Right ventricle myocardium superior (tissue), 1 donor: ENCODE measurements around the gene C4B. TPM values are rescaled to one million over a fixed set of nuclear protein-coding genes. Genes with fewer than 3 reads are reported as not detected.
"Not testable (repeated sequence)": the region's sequence is repeated elsewhere in the genome, so short reads cannot be mapped to it uniquely, and the experiment has no call there.

Experiments used
- ATAC-seq: fragments of 200-7000 bp; cut with Tn5 transposase; one replicate; pipeline ENCODE4 v1.9.1; 2020; ENCODE audit warnings: mild to moderate bottlenecking; ENCODE audit not compliant: poor library complexity
- DNase-seq: peaks from one replicate; pipeline ENCODE4 v3.0.0-alpha.2; 2020
- intact Hi-C: fragments of 100-400 bp; cut with DNase I; formaldehyde crosslinking; loops from one replicate; pipeline ENCODE4 v1.11.2; 2022
- total RNA-seq: library from RNA; stranded (reverse); fragmentation: NEBNext Ultra II Directional; extraction: Animal tissue kit (Norgen Biotek cat#: 25700); gene quantifications from one replicate; pipeline ENCODE4 v1.2.1, GENCODE V29; 2021
- donor health status: DM: no; HTN: yes; CAD: no; lungs with severe emphysema.

The C4B gene
- total RNA-seq, 1 donor from 2014 or later, result 58.3 TPM

DNA sequence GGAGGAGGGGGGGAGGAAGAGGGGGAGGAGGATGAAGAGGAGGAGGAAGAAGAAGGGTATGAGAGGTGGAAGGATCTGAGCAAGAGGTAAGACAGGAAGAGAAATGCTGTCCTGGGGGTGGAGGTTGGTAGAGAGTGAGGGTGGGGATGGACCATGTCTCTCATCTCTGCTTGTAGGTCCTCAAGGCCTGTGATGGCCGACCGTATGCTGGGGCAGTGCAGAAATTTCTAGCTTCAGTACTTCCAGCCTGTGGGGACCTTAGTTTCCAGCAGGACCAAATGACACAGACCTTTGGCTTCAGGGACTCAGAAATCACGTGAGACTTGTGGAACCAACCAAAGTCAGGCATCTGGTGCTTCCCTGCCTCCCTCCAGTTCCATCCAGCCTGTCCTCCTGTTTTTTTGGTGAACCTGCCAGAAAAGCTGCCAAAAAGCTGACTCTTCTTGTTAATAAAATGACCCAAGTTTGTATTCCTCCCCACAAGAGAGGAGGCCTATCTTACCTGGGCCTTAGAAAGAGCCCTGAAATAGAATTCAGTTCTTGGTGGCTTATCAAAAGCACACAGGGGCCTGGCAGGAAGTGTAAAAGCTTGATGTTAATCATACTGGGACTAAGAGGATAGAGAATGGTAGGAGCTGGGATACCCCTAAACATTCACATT is 35.2 kb upstream of the C4B start:
- intact Hi-C loops, result no loop called here
- DNase-seq, result no peak
- no peak for ATAC-seq

DNA sequence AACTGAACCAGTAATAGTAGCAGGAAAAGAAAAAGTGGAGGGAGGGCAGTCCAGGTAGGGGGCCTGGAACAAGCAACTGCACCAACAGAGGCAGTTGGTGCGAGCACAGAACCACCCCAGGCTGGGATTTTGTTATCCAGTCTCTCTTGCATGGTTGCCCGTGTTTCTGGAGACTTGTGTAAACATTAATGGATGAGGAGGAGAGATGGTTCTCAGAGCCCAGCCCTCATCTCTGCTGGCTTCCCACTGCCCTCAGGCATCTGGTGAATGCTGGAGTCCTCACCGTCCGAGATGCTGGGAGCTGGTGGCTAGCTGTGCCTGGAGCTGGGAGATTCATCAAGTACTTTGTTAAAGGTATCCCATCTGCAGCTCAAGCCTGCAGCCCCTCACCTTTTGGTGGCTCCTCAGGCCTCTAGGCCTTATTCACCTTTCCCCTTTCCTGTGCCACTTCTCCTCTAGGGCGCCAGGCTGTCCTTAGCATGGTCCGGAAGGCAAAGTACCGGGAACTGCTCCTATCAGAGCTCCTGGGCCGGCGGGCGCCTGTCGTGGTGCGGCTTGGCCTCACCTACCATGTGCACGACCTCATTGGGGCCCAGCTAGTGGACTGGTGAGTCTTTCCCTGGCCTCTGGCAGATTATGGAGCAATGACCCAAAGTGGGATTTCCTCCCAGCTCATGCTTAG is 34.3 kb upstream of the C4B start:
- intact Hi-C loops, ATAC-seq, DNase-seq: not testable (repeated sequence)

DNA sequence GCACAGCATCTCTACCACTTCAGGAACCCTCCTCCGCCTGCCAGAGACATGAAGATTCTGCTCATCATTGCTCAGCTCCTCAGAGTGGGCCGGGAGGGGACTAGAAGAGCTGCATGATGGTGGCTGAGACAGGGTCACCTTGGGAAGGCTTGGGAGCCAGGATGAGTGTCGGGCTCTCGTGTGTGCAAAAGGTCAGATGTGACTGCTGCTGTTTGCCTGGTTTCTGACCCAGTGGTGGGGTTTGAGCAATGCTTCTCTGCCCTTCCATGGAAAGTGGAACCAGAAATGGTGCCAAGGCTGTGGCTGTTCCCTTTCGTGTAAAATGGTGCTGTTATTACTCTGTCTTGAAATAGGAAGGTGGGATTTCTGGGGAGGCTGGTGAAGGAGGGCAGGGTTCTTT is 33.6 kb upstream of the C4B start:
- DNase-seq, ATAC-seq: not testable (repeated sequence)

DNA sequence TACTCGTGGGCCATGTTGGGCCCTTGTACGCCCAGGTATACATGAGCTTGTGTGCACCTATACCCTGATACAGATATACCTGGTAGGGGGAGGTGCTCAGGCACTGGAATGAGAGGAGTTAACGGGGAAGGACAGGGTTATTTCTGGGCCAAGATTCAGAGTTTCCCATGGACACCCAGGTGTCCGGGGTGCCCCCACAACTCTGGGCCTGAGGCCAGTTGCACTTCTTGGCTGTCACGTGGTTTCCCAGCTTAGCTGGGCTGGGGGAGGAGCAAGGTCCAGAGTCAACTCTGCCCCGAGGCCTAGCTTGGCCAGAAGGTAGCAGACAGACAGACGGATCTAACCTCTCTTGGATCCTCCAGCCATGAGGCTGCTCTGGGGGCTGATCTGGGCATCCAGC is 32.9 kb upstream of the C4B start, which contains the start of gene C4A:
Gene C4A, plus strand, starts transcription at position 314 of the 400 bp plus-strand sequence. Its CDS starts 51 bp downstream, at position 365.
- intact Hi-C loops, DNase-seq: not testable (repeated sequence)
- peak; percentile 87 for ATAC-seq

More for the DNA sequence above, 33.6 kb upstream of the C4B start:
- intact Hi-C loops, result not testable (repeated sequence)

DNA sequence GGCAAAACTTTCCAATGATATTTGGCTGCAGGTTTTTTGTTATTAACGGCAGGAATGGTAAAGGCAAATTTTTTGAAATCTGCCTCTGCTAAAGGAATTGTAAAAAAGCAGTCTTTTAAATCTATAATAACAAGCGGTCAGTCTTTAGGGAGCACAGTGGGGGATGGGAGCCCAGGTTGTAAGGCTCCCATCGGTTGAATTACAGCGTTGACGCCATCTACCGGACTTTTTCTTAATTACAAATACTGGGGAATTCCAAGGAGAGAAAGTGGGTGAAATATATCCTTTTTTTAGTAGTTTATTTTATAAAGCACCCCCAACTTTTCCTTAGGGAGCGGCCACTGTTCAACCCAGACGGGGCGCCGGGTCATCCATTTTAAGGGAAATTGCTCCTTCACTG is 25.2 kb upstream of the C4B start:
- ATAC-seq, intact Hi-C loops, DNase-seq: not testable (repeated sequence)

DNA sequence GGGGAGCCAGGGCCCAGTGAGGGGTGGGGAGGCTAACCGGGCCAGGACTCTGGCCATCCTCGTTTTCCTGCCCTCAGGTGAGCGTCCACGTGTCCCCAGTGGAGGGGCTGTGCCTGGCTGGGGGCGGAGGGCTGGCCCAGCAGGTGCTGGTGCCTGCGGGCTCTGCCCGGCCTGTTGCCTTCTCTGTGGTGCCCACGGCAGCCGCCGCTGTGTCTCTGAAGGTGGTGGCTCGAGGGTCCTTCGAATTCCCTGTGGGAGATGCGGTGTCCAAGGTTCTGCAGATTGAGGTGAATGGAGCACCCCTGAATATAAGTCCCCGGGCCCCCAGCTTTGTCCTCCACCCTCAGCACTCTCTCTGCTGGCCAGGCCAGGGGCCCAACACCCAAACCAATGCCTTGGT is 20.2 kb upstream of the C4B start:
- DNase-seq, intact Hi-C loops, ATAC-seq: not testable (repeated sequence)

DNA sequence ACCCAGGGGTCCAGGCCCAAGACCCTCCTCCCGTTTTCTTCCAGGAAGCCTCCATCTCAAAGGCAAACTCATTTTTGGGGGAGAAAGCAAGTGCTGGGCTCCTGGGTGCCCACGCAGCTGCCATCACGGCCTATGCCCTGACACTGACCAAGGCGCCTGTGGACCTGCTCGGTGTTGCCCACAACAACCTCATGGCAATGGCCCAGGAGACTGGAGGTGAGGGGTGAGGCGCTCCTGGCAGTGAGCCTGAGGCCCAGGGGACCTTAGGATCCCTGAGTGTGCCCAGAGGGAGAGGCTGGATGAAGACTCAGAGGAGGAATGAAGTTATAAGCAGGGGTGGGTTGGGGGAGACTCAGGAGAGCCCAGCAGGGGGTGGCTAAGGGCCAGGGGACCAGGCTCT is 18.2 kb upstream of the C4B start:
- DNase-seq, ATAC-seq, intact Hi-C loops: not testable (repeated sequence)

DNA sequence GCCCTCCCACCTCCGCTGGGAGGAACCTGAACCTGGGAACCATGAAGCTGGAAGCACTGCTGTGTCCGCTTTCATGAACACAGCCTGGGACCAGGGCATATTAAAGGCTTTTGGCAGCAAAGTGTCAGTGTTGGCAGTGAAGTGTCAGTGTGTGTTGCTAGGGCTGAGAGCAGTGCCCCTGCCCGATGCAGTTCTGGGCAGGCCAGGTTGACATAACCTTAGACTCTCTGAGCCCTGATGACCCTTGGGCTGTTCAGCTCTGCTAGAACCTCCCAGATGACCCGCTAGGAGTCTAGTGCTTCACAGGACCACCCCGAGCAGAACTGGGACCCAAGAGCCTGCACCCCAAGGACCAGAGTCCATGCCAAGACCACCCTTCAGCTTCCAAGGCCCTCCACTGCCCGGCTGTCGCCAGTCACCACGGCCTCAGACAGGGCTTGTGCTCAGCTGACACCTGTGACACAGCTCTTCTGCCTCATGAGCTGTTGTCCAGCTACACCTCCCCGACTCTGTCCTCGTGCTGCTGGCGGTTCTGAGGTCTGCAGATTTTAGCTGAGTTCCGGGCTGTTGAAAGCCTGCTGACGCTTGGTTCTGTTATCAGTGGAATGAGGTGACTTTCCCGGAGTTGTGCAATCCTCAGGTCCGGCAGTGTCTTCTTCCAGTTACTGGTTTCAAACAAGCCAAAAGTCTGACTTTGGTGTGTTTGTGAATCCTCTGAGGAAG is 11.9 kb upstream of the C4B start:
- intact Hi-C loops, result not testable (repeated sequence)

DNA sequence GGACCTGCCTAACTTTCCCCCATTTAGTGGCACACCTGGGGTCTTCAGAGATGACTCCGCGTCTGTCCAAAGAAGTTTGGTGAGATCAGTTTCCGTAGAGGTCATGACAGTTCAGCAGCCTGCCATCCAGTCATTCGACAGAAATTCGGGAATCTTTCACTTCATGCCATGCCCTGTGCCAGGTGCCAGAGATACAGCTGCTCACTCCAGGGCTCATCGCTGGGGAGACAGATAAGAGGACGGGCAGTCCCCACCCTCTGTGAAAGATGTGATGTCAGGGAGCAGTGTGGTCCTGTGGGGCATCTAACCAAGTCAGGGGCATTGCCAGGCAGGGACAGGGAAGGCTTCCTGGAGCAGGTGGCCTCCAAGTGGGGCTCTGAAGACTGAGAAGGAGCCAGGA is 11.3 kb upstream of the C4B start:
- not testable (repeated sequence) for ATAC-seq, DNase-seq

More for the DNA sequence above, 11.9 kb upstream of the C4B start:
- DNase-seq, result not testable (repeated sequence)
- ATAC-seq, result peak; percentile 59

DNA sequence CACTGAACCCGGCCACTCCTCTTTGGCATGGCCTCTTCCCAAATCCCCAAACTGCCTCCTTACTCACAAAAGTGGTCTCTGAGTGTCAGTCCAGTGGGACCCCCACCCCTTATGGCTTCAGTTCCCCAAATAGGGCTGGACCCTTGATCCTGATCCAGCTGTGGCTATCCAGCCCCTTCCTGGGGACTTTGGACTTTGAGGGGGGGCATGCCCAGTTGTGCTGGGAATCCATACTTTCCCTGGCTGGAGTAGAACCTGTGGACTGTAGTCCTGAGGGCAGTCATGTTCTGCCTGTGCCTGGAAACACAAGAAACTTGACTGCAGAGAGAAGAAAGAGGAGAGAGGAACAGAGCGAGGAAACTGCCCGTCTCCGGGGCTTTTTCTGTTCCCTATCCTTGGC is 10.2 kb upstream of the C4B start:
- not testable (repeated sequence) for DNase-seq, ATAC-seq

More for the DNA sequence above, 11.3 kb upstream of the C4B start:
- intact Hi-C loops, result not testable (repeated sequence)

DNA sequence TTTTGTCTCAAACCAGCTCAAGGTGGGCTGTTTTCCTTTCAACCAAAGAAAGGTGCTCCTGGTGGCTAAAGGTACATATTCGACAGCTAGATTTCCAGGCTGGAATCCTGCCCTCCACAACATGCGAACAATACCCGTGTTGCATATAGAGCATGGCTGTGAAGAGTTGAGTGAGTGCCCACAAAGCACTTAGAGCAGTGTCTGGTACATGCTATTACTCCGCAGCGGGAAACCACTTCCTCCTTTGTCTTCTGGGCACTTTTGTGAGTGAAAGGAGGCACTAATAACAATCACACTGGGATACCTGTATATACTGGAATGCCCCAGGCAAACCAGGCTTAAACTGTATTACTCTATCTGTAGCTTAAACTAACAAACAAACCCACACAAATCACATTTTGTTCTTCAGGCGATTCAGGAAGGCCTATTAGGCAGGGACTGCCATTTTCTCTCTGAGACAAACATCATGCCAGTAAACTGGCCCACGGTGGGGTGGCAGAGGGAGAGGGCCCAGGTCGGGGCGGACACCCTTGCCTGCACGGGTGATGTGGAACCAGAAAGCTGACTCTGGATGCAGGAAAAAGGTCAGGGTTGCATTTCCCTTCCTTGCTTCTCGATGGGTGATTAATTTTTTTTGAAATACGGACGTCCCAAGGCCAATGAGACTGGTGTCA is 9.6 kb upstream of the C4B start:
- ATAC-seq, intact Hi-C loops, DNase-seq: not testable (repeated sequence)

More for the DNA sequence above, 10.2 kb upstream of the C4B start:
- intact Hi-C loops, result not testable (repeated sequence)

DNA sequence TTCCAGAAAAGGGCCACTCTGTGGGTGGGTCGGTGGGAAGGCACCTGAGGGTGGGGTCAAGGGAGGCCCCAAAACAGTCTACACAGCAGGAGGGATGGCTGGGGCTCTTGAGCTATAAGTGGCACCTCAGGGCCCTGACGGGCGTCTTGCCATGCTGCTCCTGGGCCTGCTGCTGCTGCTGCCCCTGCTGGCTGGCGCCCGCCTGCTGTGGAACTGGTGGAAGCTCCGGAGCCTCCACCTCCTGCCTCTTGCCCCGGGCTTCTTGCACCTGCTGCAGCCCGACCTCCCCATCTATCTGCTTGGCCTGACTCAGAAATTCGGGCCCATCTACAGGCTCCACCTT is 9.1 kb upstream of the C4B start:
- DNase-seq, ATAC-seq, intact Hi-C loops: not testable (repeated sequence)

DNA sequence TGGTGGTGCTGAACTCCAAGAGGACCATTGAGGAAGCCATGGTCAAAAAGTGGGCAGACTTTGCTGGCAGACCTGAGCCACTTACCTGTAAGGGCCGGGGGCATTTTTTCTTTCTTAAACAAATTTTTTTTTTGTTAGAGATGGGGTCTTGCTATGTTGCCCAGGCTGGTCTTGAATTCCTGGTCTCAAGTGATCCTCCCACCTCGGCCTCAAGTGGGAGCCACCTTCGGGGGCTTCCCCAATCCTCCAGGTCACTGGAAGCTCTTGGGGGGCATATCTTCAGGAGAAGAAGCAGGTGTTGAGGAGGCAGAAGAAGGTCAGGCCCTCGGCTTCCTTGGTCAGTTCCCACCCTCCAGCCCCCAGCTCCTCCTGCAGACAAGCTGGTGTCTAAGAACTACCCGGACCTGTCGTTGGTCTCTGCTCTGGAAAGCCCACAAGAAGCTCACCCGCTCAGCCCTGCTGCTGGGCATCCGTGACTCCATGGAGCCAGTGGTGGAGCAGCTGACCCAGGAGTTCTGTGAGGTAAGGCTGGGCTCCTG is 8.5 kb upstream of the C4B start:
- DNase-seq, ATAC-seq, intact Hi-C loops: not testable (repeated sequence)

DNA sequence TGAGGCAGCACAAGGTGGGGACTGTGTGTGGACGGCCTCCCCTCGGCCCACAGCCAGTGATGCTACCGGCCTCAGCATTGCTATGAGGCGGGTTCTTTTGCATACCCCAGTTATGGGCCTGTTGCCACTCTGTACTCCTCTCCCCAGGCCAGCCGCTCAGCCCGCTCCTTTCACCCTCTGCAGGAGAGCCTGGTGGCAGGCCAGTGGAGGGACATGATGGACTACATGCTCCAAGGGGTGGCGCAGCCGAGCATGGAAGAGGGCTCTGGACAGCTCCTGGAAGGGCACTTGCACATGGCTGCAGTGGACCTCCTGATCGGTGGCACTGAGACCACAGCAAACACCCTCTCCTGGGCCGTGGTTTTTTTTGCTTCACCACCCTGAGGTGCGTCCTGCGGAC is 7.5 kb upstream of the C4B start:
- ATAC-seq, result not testable (repeated sequence)

DNA sequence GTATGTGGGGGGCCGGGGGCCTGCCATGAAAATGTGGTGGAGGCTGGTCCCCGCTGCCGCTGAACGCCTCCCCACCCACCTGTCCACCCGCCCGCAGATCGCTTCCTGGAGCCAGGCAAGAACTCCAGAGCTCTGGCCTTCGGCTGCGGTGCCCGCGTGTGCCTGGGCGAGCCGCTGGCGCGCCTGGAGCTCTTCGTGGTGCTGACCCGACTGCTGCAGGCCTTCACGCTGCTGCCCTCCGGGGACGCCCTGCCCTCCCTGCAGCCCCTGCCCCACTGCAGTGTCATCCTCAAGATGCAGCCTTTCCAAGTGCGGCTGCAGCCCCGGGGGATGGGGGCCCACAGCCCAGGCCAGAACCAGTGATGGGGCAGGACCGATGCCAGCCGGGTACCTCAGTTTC is 6.6 kb upstream of the C4B start:
- ATAC-seq, DNase-seq, intact Hi-C loops: not testable (repeated sequence)

More for the DNA sequence above, 7.5 kb upstream of the C4B start:
- DNase-seq, intact Hi-C loops: not testable (repeated sequence)

DNA sequence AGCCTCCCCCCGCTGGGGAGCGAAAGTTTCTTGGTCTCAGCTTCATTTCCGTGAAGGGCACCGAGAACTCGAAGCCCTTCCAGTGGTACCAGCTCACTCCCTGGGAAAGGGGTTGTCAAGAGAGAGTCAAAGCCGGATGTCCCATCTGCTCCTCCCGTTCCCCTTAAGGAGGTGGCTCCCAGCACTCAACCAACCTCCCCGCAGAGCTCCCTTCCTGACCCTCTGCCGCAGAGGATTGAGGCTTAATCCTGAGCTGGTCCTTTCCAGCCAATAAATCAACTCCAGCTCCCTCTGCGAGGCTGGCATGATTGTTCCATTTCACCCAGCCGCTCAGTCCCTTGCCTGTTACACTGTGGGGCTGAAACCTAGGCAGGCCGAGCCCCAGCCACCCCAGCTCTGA is 6.0 kb upstream of the C4B start:
- DNase-seq, ATAC-seq: not testable (repeated sequence)

DNA sequence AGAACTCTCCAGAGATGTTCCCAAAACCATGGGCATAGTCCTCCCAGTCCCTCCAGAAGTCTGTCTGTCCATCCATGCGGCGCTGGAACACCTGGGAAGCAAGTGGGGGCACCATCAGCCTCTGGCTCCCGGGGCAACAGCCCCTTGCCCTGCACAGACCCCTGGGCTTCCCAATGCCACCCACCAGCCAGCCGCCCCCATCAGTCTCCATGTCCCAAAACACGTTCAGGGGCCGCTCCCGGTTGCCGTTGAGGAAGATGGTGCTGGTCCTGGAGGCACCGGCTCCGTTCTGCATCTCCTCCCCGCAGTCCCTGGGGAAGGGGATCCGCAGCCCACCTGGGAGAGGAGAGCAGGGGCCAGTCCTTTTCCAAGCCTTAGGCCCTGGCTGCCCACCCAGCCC is 5.1 kb upstream of the C4B start:
- DNase-seq, ATAC-seq, intact Hi-C loops: not testable (repeated sequence)

More for the DNA sequence above, 6.0 kb upstream of the C4B start:
- intact Hi-C loops, result not testable (repeated sequence)

DNA sequence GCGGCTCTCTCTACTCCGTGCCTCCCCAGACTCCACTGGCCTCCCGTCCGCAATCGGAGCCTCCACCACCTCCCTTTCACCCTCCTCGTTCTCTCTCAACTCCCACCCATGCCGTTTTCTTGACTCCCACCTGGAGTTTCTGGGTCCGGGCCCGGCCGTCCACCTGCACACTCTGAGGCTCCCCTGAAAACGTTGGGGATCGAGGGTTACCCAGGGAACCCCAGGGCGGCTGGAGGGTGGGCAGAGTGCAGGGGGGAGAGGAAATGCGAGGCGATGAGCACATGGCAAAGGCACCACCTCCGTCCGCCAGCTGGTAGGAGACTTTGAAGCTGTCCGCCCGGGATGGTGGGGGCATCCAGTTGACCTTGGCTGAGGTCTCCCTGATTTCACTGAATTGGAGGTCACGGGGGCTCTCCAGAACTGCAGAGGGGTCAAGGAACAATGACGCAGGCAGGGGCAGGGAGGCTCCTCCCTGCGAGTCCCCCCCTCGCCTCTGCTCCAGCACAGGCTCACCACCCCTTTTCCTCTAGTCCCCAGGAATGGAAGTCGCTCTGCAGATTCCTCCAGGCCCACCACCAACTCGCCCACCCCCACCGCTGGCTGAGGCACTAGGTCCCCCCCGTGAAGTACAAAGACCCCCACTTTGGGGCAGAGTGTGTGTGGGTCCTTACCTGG is 3.6 kb upstream of the C4B start:
- intact Hi-C loops, DNase-seq, ATAC-seq: not testable (repeated sequence)
